Measurements from ENCODE around the gene ANKRD66. TPM values are rescaled to one million over a fixed set of nuclear protein-coding genes. Genes with fewer than 3 reads are reported as not detected.

Gene ANKRD66
- total and polyA plus RNA-seq, 12 donors, result not detected

DNA sequence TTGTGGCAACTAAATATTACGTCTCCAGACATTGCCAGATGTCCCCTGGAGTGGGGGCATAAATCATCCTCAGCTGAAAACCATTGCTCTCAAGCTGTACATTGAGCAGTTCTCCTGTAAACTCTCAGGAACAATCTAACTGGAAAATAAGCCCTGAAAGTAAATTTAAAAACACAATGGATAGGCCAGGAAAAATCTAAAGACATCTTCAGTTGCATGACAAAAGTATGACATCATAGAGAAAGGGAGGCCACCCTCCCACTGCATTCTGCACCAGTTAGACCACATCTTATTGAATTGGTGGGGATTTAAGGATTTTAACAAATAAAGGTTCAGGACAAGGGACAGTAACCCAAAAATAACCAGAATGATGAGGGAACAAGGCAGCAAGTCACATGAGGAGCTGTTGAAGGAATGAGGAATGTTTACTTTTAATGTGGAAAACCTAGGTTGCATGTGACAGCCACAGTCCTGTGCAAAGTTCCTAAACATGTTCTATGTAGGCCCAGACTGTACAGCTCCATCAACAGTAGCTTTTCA, 16.9 kb upstream of the ANKRD66 start:
- no peak for DNase-seq
- intact Hi-C loops (cut with DNase I), result no loop called here
- no peaks in the 10 kb centered on the region for H3K36me3 ChIP-seq
- H3K27me3 ChIP-seq, result peaks cover 0 to 25% (median 3%) of the 10 kb centered on the region in 7 donors
- H3K9me3 ChIP-seq, result no peaks in the 10 kb centered on the region
- 84 to 86% methylated on average over 1 of the region's 1 CpG for WGBS, 2 donors
- no peak overlapping the region for H3K4me3 ChIP-seq
- peak overlapping the region in 1 of 10 donors; percentile 18 for H3K27ac ChIP-seq
- no peak for ATAC-seq
- TF ChIP-seq, protein P1, sequence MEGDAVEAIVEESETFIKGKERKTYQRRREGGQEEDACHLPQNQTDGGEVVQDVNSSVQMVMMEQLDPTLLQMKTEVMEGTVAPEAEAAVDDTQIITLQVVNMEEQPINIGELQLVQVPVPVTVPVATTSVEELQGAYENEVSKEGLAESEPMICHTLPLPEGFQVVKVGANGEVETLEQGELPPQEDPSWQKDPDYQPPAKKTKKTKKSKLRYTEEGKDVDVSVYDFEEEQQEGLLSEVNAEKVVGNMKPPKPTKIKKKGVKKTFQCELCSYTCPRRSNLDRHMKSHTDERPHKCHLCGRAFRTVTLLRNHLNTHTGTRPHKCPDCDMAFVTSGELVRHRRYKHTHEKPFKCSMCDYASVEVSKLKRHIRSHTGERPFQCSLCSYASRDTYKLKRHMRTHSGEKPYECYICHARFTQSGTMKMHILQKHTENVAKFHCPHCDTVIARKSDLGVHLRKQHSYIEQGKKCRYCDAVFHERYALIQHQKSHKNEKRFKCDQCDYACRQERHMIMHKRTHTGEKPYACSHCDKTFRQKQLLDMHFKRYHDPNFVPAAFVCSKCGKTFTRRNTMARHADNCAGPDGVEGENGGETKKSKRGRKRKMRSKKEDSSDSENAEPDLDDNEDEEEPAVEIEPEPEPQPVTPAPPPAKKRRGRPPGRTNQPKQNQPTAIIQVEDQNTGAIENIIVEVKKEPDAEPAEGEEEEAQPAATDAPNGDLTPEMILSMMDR (IDR thresholded peaks at IDR 0.05), result no peak
- H3K4me1 ChIP-seq, result peaks cover 0 to 5% (median 0%) of the 10 kb centered on the region in 9 donors

DNA sequence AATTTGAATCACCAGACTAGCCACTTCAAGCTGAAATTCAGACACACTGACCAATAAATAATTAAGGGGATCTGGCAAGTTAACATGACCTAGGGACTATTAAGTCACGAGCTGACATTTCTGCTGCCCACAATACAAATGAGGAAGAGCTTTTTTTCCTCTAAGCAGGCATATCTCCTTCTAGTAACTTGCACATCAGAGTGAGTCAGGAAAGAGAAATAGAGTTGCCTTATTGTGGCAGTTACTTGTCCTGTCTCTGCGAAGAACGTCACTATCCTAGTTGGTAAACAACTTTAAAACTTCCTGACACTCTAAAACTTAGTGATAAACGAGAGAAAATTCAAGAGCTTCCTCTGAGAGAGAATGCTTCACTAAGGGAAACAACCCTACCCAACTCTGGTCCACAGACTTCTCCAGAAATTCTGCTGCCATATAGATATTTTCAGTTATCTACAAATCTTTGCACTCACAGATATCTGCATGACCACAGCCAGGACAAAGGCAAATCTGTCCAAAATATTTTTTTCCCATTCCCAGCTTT, 15.7 kb upstream of the ANKRD66 start:
- ATAC-seq, result peak in 2 of 8 donors; percentile 32 to 40
- DNase-seq, result no peak
- Histone ChIP-seq H3K4me1 (peaks cover 0 to 16% (median 9%) of the 10 kb centered on the region in 9 donors), H3K9me3 (no peaks in the 10 kb centered on the region), H3K36me3 (no peaks in the 10 kb centered on the region), H3K27me3 (peaks cover 0 to 32% (median 13%) of the 10 kb centered on the region in 7 donors), H3K4me3 (no peak overlapping the region), H3K27ac (peak overlapping the region in 1 of 10 donors; percentile 70)
- TF ChIP-seq, protein P1 (IDR thresholded peaks at IDR 0.05), result no peak
- 51 to 59% methylated on average over 4 of the region's 4 CpGs for WGBS, 2 donors
- intact Hi-C loops (cut with DNase I), result no loop called here

DNA sequence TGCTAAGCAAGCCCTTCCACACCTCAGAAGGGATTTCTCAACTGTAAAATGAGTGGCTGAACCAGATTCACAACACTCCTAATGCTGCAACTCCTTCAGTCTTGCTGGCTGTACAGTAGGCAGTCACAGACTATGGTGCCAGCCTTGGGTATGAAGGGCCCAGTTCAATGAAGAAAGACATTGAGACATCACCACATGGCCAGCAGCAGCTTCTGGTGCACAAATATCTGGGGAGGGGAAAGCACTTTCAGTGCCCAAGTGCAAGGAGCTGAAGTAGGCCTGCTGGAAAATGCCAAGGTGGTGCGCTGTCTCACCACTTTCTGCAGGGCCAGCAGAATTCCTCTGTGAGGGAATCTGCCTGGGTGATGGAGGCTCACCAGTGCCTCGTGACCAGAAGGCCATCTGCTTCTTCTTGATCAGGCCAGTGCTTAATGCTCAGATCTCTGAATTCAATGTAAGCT, 13.4 kb upstream of the ANKRD66 start:
- intact Hi-C loops (cut with DNase I), result no loop called here
- Histone ChIP-seq H3K27ac (peak overlapping the region in 1 of 10 donors; percentile 17), H3K9me3 (no peaks in the 10 kb centered on the region), H3K27me3 (peaks cover 0 to 53% (median 36%) of the 10 kb centered on the region in 7 donors), H3K36me3 (no peaks in the 10 kb centered on the region), H3K4me1 (peaks cover 0 to 16% (median 9%) of the 10 kb centered on the region in 9 donors), H3K4me3 (no peak overlapping the region)
- WGBS, 2 donors, result 90 to 100% methylated on average over 2 of the region's 2 CpGs
- ATAC-seq, result no peak
- TF ChIP-seq, protein P1 (IDR thresholded peaks at IDR 0.05), result no peak
- DNase-seq, result no peak

DNA sequence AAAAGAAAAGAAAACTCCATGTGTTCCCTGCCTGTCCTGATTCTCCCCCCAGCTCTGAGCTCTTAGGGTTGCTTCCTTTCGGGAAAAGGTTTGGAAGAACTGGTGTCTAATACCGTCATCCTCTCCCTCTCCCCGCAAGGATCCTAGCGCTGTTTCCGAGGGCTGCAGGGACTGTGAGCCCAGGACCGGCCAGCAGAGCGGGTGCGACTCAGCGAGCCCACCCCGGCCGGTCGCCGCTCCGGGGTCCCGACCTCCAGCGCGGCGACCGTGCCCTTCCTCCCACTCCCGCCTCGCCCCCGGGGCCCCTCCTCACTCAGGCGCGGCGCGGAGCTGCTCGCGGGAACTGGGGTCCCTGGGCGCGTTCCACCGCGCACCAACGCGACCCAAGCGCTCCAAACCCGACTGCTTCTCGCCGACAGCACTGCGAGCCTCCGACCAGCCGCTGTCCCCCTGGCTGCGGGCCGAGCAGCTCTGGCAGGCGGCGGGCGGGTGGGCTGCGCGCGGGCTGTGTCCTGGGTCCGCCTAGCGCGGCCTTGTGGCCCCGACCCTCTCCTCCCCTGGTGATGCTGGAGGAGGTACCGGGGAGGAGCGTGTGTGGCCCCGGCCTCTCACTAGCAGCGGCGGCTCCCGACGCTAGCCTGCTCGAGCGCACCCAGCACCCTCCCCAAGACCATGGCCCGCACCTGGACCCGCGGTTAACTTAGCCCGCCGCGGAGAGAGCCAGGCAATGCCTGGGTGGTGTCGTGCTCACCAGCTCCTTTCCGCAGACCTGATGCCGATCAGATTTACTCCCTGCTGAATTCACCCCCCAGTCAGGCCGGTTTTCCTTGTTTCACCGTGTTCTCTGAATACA, 11.6 kb upstream of the ANKRD66 start, which contains the start of gene PLA2G7:
TSS of gene PLA2G7 (minus strand) at position 509 of the 853 bp plus-strand sequence. CDS start 12,484 bp downstream, outside the sequence.
- Histone ChIP-seq H3K4me3 (peak within 1 kb of the TSS; percentile 46 to 65 (median 63)), H3K27me3 (peaks cover 0 to 61% (median 39%) of the 10 kb centered on the region in 7 donors), H3K9me3 (no peaks in the 10 kb centered on the region), H3K36me3 (no peaks in the 10 kb centered on the region), H3K4me1 (peaks cover 0 to 16% (median 9%) of the 10 kb centered on the region in 9 donors), H3K27ac (peak within 1 kb of the TSS in 2 of 10 donors; percentile 1 to 72)
- DNase-seq, result peak in 1 of 2 donors; percentile 18
- peak; percentile 57 to 81 (median 64) for ATAC-seq
- TF ChIP-seq, protein P1 (IDR thresholded peaks at IDR 0.05), result no peak
- intact Hi-C loops (cut with DNase I), result no loop called here
- 0 to 1% methylated on average over 69 to 73 of the region's 73 CpGs for WGBS, 2 donors

Measured in heart right ventricle (tissue), 16 donors.